HG03558 (cell line): ENCODE measurements around the gene COG4.
"Not testable (repeated sequence)": the region's sequence is repeated elsewhere in the genome, so short reads cannot be mapped to it uniquely, and the experiment has no call there.

Source experiments
- ATAC-seq: cut with Tn5 transposase; IDR thresholded peaks from one replicate; pipeline ENCODE4 v1.9.1; 2021; ENCODE audit warnings: moderate number of reproducible peaks; ENCODE audit not compliant: unreplicated experiment; ENCODE audit errors: extremely low read depth

COG4 gene

DNA sequence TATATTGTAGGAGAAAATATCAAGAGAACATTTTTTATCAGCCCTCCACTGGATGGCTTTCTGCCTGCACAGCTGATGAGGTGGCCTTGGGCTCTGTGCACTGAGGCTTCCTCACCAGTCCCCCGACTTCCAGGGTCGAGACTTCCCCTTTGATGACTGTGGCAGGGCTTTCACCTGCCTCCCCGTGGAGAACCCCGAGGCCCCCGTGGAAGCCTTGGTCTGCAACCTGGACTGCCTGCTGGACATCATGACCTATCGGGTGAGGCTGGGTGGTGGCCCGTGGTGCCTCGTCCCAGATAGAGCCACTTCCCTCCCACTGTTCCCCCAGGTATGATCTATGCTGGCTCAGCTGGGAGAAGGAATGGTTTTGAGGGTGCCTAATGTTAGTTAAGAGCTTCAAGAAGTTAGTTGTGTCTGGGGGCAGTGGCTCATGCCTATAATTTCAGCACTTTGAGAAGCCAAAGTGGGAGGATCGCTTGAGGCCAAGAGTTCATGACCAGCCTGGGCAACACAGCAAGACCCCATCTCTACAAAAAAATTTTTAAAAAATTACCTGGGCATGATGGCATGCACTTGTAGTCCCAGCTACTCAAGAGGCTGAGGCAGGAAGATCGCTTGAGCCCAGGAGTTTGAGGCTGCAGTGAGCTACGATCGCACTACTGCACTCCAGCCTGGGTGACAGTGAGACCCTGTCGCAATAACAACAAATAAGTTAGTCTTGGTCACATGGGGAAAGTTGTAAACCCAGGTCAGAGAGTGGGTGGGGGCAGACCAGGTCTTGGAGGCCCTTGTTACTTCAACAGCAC, 57.2 kb downstream of the COG4 start:
- no peak for ATAC-seq

DNA sequence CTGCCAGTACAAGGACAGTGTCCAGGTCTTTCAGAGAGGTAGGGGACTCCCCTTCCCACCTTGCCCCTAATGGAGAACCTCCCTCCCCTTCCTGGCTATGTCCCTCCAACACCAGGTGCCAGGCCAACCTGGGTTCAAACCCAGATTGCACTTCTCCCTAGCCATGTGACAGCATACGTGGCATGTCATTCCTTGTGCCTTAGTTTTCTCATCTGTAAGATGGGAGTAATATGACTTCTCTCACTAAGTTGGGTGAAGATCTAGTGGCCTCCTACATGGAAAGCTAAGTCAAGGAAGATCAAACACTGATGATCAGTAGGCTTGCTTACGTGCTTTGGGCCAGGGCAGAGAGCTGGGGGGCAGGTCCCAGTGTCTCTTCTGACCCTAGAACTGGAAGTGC, 60.1 kb downstream of the COG4 start:
- ATAC-seq: no peak

DNA sequence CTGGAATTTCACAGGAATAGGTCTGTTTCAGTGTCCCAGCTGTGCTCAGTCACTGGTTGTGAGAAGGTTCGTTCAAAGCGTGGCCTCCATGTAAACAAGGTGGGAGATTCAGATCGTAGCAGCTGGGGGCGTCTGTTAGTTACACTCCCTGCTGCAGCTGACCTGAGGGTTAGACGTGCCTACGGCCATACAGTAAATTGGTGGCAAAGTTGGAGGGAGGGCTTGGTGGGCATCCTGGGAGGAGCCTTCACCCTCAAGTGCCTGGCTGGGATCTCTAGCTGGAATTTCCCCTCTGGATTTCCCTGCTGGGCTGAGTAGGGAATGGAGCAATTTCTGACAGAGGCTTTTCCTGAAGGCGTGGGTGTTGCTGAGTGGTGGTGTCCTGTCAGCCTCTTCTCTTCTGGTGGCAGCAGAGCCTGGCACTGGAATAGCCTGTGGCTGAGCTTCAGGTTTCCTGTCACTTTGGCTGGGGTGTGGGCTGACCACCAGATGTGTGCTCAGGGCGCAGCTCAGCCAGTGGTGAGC, 62.6 kb downstream of the COG4 start:
- no peak for ATAC-seq

DNA sequence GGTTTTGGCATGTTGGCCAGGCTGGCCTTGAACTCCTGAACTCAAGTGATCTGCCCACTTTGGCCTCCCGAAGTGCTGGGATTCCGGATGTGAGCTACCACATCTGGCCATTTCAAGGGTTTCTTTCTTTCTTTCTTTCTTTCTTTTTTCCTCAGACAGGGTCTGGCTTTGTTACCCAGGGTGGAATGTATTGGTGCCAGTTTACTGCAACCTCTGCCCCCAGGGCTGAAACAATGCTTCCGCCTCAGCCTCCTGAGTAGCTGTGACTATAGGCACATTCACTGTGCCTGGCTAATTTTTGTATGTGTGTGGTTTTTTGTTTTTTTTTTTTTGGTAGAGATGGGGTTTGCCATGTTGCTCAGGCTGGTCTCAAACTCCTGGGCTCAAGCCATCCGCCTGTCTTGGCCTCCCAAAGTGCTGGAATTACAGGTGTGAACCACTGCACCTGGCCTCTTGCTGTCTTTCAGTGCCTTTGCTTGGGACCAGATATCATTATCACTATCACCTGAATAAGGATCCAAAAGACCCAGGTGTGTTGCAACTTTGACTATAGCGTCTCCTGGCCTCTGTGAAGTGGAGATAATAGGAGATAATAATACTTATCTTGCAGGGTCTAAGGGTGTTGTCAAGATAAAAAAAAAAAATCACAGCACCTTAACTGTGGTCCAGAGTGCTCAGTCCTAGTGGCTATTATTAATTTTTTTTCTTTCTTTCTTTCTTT, 65.7 kb downstream of the COG4 start:
- no peak for ATAC-seq

- no peak for ATAC-seq
Measured at GRCh38 chr16:70455910-70456309, 67.4 kb downstream of the COG4 start.

- ATAC-seq: peak; percentile 52
Measured at GRCh38 chr16:70454222-70455034, 68.9 kb downstream of the COG4 start, which contains the start of gene FCSK. TSS of gene FCSK (plus strand) at chr16:70454595. CDS start at chr16:70463191, 8,596 bp downstream.

DNA sequence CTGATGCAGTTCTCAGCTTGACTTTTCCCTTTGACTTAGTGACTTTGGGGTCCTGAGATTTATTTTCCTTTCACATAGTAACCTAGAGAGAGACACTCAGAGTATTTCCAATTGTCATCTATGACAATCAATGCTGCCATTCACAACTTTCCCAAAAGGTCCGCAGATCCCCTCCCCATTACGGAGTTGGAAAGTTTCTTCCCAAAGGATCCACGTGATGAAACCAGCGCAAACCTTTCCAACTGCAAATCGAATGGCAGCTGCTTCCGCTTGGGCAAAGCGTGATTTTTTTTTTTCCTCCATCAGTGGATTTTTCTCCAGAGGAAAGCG, 69.5 kb downstream of the COG4 start:
- no peak for ATAC-seq

GRCh38 chr16:70453117-70453891, 70.0 kb downstream of the COG4 start:
- no peak for ATAC-seq

DNA sequence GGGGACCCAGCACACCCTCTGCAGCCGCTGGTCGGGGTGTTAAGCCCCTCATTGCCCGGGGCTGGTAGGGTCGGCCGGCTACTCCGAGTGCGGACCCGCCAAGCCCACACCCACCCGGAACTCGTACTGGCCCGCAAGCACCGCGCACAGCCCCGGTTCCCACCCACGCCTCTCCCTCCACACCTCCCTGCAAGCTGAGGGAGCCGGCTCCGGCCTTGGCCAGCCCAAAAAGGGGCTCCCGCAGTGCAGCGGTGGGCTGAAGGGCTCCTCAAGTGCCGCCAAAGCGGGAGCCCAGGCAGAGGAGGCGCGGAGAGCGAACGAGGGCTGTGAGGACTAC, 72.4 kb downstream of the COG4 start:
- ATAC-seq: not testable (repeated sequence)

DNA sequence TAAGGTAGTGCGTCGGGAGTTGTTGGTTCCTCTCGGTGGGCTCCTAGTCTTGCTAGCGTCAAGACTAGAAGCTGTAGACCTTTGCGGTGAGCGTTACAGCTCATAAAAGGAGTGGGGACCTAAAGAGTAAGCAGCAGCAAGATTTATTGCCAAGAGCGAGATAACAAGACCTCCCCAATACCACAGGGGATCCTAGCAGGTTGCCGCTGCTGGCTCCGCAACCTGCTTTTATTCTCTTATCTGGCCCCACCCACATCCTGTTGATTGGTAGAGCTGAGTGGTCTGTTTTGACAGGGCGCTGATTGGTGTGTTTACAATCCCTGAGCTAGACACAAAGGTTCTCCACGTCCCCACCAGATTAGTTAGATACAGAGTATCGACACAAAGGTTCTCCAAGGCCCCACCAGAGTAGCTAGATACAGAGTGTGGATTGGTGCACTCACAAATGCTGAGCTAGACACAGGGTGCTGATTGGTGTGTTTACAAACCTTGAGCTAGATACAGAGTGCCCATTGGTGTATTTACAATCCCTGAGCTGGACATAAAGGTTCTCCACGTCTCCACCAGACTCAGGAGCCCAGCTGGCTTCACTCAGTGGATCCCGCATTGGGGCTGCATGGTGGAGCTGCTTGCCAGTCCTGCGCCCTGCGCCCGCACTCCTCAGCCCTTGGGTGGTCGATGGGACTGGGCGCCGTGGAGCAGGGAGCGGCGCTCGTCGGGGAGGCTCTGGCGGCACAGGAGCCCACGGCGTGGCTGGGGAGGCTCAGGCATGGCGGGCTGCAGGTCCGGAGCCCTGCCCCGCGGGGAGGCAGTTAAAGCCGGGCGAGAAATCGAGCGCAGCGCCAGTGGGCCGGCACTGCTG, 73.0 kb downstream of the COG4 start:
- not testable (repeated sequence) for ATAC-seq

DNA sequence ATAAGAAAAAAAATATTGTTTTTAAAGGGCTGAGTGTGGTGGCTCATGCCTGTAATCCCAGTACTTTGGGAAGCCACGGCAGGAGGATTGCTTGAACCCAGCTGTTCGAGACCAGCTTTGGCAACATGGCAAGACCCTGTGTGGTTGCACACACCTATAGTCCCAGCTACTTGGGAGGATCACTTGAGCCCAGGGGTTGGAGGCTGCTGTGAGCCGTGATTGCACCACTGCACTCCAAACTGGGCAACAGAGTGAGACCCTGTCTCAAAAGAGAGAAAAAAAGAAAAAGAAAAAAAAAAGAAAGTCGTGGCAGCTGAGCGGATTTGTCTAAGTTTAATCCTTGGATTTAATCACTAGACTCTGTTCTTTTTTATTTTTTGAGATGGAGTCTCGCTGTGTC, 75.3 kb downstream of the COG4 start:
- no peak for ATAC-seq

GRCh38 chr16:70444249-70445063, 78.9 kb downstream of the COG4 start:
- ATAC-seq: no peak

- no peak for ATAC-seq
Measured at GRCh38 chr16:70442344-70442743, 81.0 kb downstream of the COG4 start.

- ATAC-seq: no peak
Measured at GRCh38 chr16:70441406-70441990, 81.9 kb downstream of the COG4 start.

DNA sequence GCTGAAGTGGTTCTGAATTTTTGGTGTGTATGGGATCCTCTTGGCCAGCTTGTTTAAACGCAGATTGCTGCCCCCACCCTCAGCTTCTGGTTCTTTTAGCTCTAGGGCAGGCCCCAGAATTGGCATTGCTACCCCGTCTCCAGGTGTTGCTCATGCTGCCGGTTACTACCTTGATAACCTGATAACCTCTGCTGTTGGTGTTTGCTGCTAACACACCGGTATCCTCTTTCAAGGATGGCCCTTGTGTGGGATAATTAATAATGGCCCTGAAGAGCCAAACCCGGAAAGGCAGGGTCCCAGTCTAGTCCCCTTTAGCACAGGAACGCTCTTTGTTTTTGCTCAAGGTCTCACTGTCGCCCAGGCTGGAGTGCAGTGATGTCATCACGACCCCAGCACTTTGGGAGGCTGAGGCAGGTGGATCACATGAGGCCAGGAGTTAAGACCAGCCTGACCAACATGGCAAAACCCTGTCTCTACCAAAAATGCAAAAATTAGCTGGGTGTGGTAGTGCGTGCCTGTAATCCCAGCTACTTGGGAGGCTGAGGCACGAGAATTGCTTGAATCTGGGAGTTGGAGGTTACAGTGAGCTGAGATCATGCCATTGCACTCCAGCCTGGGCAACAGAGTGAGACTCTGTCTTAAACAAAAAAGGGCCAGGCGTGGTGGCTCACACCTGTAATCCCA, 83.2 kb downstream of the COG4 start:
- ATAC-seq: no peak

GRCh38 chr16:70438969-70439862, 84.1 kb downstream of the COG4 start, which contains the start of gene ST3GAL2:
TSS of gene ST3GAL2 (minus strand) at chr16:70439100. CDS start at chr16:70398530, 40,570 bp downstream.
- ATAC-seq: no peak
